Aortic smooth muscle cell (primary cell): ENCODE results near the gene DAB2IP. TPM values are rescaled to one million over a fixed set of nuclear protein-coding genes. Genes with fewer than 3 reads are reported as not detected.

Experiments
- total RNA-seq: library from RNA; depleted of rRNA; stranded (reverse); fragments of >200 nt; gene quantifications from 2 replicates; pipeline ENCODE4 v1.2.3, GENCODE V29; 2014

The DAB2IP gene
- 25.6 and 36.7 TPM in 2 replicates for total RNA-seq

DNA sequence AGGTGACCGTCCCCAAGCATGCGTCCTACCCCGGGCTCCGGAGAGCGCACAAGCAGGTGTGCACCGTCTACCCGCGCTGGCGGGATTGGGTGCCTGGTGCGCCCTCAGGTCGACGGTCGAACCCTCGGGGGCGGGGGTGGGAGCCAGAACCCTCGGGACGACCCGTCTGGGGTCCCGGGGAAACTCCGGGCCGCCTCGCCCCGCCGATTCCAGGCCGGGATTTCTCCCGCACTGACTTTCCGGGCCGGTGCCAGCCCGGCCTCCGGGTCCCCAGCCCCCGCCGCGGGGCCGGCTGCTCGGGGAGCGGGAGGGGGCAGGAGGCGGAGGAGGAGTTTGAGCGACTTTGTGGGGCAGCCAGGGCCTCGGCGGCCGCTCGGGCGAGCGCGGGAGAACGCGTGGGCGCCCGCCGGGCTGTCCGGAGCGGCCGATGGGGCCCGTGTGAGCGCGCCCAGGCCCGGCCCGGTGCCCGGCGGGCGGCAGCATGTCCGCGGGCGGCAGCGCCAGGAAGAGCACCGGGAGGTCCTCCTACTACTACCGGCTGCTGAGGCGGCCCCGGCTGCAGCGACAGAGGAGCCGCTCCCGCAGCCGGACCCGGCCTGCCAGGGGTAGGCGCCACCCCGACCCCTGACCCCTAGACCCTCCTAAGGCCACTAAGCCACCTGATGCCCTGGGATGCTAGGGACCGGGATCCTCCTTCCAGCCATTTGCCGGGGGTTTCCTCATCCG lies at the start of gene DAB2IP:
TSS of gene DAB2IP (plus strand) at position 340 of the 726 bp plus-strand sequence. CDS start at position 482, 142 bp downstream.

Other genes starting within 250 kb of the DAB2IP start
- gene GGTA1, start 151.8 kb upstream of the DAB2IP start, total RNA-seq = 1.3 and 2.8 TPM in 2 replicates